OCI-LY7 (cell line): Measurements from ENCODE around the gene NAA16.

Experiments
- CTCF ChIP-seq: fragments of 200-600 bp; sonication (generic); conservative IDR thresholded peaks from 2 replicates; pipeline ENCODE4 v1.5.1; 2014; ENCODE audit warnings: mild to moderate bottlenecking, antibody characterized with exemption, low read length, moderate library complexity, mixed read lengths
- EZH2phosphoT487 ChIP-seq: fragments of 200-600 bp; sonication (generic); IDR thresholded peaks from 2 replicates; pipeline ENCODE4 v1.6.1; 2018; ENCODE audit warnings: low read depth, borderline replicate concordance, mild to moderate bottlenecking, mixed run types, antibody characterized with exemption, low read length, moderate library complexity, mixed read lengths

GRCh38 chr13:41263261-41263971 is 47.7 kb upstream of the NAA16 start, which contains the start of gene MTRF1:
- no peak for TF ChIP-seq EZH2phosphoT487
- TF ChIP-seq CTCF = no peak
